Astrocyte (in vitro differentiated cells and primary cell): Measurements from ENCODE around the gene PRKAG2. TPM values are rescaled to one million over a fixed set of nuclear protein-coding genes. Genes with fewer than 3 reads are reported as not detected.

Experiments used
- DNase-seq: peaks from one replicate; pipeline ENCODE4 v3.0.0-alpha.2; 2010; ENCODE audit warnings: low read depth
- FAIRE-seq: peaks from 2 replicates; lab custom pipeline; 2011; peaks lifted over from hg19 to GRCh38; lab: Jason Lieb, UNC
- H2AFZ ChIP-seq: 2 replicates; pipeline ENCODE4 v1.6.0; 2012; ENCODE audit warnings: low read depth, low read length, inconsistent platforms
- H3K27ac ChIP-seq: 2 replicates; pipeline ENCODE4 v1.5.1; 2011; ENCODE audit warnings: low read depth, low read length, inconsistent platforms
- H3K27me3 ChIP-seq: 2 replicates; pipeline ENCODE4 v1.6.0; 2011; ENCODE audit warnings: low read length, inconsistent platforms; ENCODE audit not compliant: insufficient read depth
- H3K36me3 ChIP-seq: 2 replicates; pipeline ENCODE4 v1.5.1; 2011; ENCODE audit warnings: low read length, inconsistent platforms; ENCODE audit not compliant: insufficient read depth
- H3K4me1 ChIP-seq: 2 replicates; pipeline ENCODE4 v1.5.1; 2011; ENCODE audit warnings: low read length, inconsistent platforms; ENCODE audit not compliant: insufficient read depth
- H3K4me2 ChIP-seq: 2 replicates; pipeline ENCODE4 v1.6.0; 2012; ENCODE audit warnings: low read length, inconsistent platforms
- H3K4me3 ChIP-seq: 2 replicates; pipeline ENCODE4 v1.5.1; 2011; ENCODE audit warnings: low read depth, mild to moderate bottlenecking, low read length, inconsistent platforms; ENCODE audit not compliant: insufficient read depth
- H3K79me2 ChIP-seq: 2 replicates; pipeline ENCODE4 v1.6.0; 2012; ENCODE audit warnings: mild to moderate bottlenecking, low read length, inconsistent platforms; ENCODE audit not compliant: insufficient read depth
- H3K9ac ChIP-seq: 2 replicates; pipeline ENCODE4 v1.6.0; 2012; ENCODE audit warnings: mild to moderate bottlenecking, low read length, inconsistent platforms
- H3K9me3 ChIP-seq: 2 replicates; pipeline ENCODE4 v1.5.1; 2012; ENCODE audit warnings: low read depth, mild to moderate bottlenecking, low read length, inconsistent platforms; ENCODE audit not compliant: insufficient read depth
- H4K20me1 ChIP-seq: 2 replicates; pipeline ENCODE4 v1.6.0; 2012; ENCODE audit warnings: low read length, inconsistent platforms; ENCODE audit not compliant: insufficient read depth
- H3K27ac Mint-ChIP-seq: one replicate; pipeline ENCODE4 v1.8.0; 2021; ENCODE audit warnings: mild to moderate bottlenecking, mixed read lengths; ENCODE audit not compliant: unreplicated experiment
- H3K27me3 Mint-ChIP-seq: one replicate; pipeline ENCODE4 v1.8.0; 2021; ENCODE audit warnings: low read depth, mixed read lengths; ENCODE audit not compliant: unreplicated experiment
- H3K36me3 Mint-ChIP-seq: one replicate; pipeline ENCODE4 v1.8.0; 2021; ENCODE audit warnings: low read depth, mixed read lengths; ENCODE audit not compliant: unreplicated experiment
- H3K4me1 Mint-ChIP-seq: one replicate; pipeline ENCODE4 v1.8.0; 2021; ENCODE audit warnings: low read depth, mixed read lengths; ENCODE audit not compliant: unreplicated experiment
- H3K4me3 Mint-ChIP-seq: one replicate; pipeline ENCODE4 v1.8.0; 2021; ENCODE audit warnings: mild to moderate bottlenecking, moderate library complexity, mixed read lengths; ENCODE audit not compliant: unreplicated experiment
- H3K9me3 Mint-ChIP-seq: one replicate; pipeline ENCODE4 v1.8.0; 2021; ENCODE audit warnings: mild to moderate bottlenecking, mixed read lengths; ENCODE audit not compliant: unreplicated experiment
- CTCF ChIP-seq: IDR thresholded peaks from 2 replicates; pipeline ENCODE4 v1.5.1; 2011; ENCODE audit warnings: low read depth, mild to moderate bottlenecking, inconsistent platforms, low read length, moderate library complexity; ENCODE audit not compliant: insufficient read depth
- EZH2 ChIP-seq: IDR thresholded peaks from 2 replicates; pipeline ENCODE4 v1.6.1; 2012; ENCODE audit warnings: mild to moderate bottlenecking, low read length, inconsistent platforms; ENCODE audit not compliant: insufficient read depth
- total RNA-seq: library from RNA; stranded (reverse); gene quantifications from 2 replicates; pipeline ENCODE4 v1.2.1, GENCODE V29; 2021

PRKAG2 gene
- total RNA-seq, 1 donor from 2014 or later = 40.7 TPM

GRCh38 chr7:151838072-151838471 lies 38.8 kb downstream of the PRKAG2 start:
- H3K9me3 ChIP-seq = no peaks in the 10 kb centered on the region
- DNase-seq (no peak), FAIRE-seq (no peak)
- peaks cover 5% of the 10 kb centered on the region for H3K27me3 ChIP-seq
- peaks cover 7% of the 10 kb centered on the region for H3K4me1 Mint-ChIP-seq
- no peaks in the 10 kb centered on the region for H3K79me2 ChIP-seq
- no peaks in the 10 kb centered on the region for H4K20me1 ChIP-seq
- H3K36me3 Mint-ChIP-seq = no peaks in the 10 kb centered on the region
- no peak overlapping the region for H2AFZ ChIP-seq
- H3K4me1 ChIP-seq = no peaks in the 10 kb centered on the region
- H3K27ac Mint-ChIP-seq = no peak overlapping the region
- H3K27ac ChIP-seq = no peak overlapping the region
- H3K27me3 Mint-ChIP-seq = peaks cover 21% of the 10 kb centered on the region
- no peak overlapping the region for H3K4me2 ChIP-seq
- H3K36me3 ChIP-seq = no peaks in the 10 kb centered on the region
- H3K4me3 Mint-ChIP-seq = no peak overlapping the region
- no peaks in the 10 kb centered on the region for H3K9me3 Mint-ChIP-seq
- H3K9ac ChIP-seq = no peak overlapping the region
- no peak overlapping the region for H3K4me3 ChIP-seq
- no peak for TF ChIP-seq EZH2
- no peak for TF ChIP-seq CTCF

GRCh38 chr7:151837285-151838042 lies 39.5 kb downstream of the PRKAG2 start:
- FAIRE-seq = no peak
- TF ChIP-seq CTCF (no peak), EZH2 (no peak)

GRCh38 chr7:151836927-151837205 lies 40.0 kb downstream of the PRKAG2 start:
- Histone ChIP-seq H4K20me1 (no peaks in the 10 kb centered on the region), H3K4me2 (no peak overlapping the region), H3K27me3 (peaks cover 8% of the 10 kb centered on the region), H3K79me2 (no peaks in the 10 kb centered on the region), H3K4me1 (no peaks in the 10 kb centered on the region), H3K27ac (no peak overlapping the region), H3K9me3 (no peaks in the 10 kb centered on the region), H2AFZ (no peak overlapping the region), H3K36me3 (no peaks in the 10 kb centered on the region), H3K4me3 (no peak overlapping the region), H3K9ac (no peak overlapping the region)
- TF ChIP-seq CTCF = no peak
- TF ChIP-seq EZH2 = no peak
- Mint-ChIP-seq H3K27ac (no peak overlapping the region), H3K9me3 (no peaks in the 10 kb centered on the region), H3K4me1 (peaks cover 7% of the 10 kb centered on the region), H3K36me3 (no peaks in the 10 kb centered on the region), H3K4me3 (no peak overlapping the region), H3K27me3 (peaks cover 26% of the 10 kb centered on the region)
- DNase-seq (no peak), FAIRE-seq (no peak)

More at GRCh38 chr7:151837285-151838042, 39.5 kb downstream of the PRKAG2 start:
- Histone ChIP-seq H3K4me1 (no peaks in the 10 kb centered on the region), H3K9ac (no peak overlapping the region), H3K27ac (no peak overlapping the region), H3K9me3 (no peaks in the 10 kb centered on the region), H3K79me2 (no peaks in the 10 kb centered on the region), H3K36me3 (no peaks in the 10 kb centered on the region), H2AFZ (no peak overlapping the region), H4K20me1 (no peaks in the 10 kb centered on the region), H3K27me3 (peaks cover 8% of the 10 kb centered on the region), H3K4me3 (no peak overlapping the region), H3K4me2 (no peak overlapping the region)
- peak overlapping the region; percentile 62 for H3K4me3 Mint-ChIP-seq
- no peak for DNase-seq
- H3K36me3 Mint-ChIP-seq = no peaks in the 10 kb centered on the region
- H3K27ac Mint-ChIP-seq = no peak overlapping the region
- H3K27me3 Mint-ChIP-seq = peaks cover 25% of the 10 kb centered on the region
- peaks cover 7% of the 10 kb centered on the region for H3K4me1 Mint-ChIP-seq
- no peaks in the 10 kb centered on the region for H3K9me3 Mint-ChIP-seq
